HG02852 (cell line): ENCODE data around the gene CEND1.

Experiments used
- ATAC-seq: cut with Tn5 transposase; IDR thresholded peaks from one replicate; pipeline ENCODE4 v1.9.1; 2021; ENCODE audit warnings: mild to moderate bottlenecking, moderate library complexity; ENCODE audit not compliant: unreplicated experiment

The CEND1 gene

DNA sequence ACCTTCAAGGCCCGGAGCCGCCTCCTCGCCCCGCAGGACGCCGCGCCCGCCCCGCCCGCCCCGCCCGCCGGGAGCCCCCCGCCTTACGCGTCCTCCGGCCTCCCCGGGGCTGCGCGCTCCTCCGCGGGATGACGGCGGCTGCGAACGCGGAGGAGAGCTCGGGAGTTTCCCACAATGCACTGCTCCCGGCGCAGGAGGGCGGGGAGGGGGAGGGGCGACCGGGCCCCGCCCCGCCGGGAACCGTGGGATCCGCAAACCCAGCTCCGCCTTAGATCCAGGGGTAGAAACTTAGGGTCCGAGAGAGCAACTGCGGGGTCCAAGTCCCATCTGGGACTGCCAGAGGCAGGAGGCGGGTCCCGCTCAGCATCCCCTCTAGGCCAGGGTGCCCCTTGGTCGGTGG, at the start of gene CEND1:
CEND1 (minus strand) TSS at position 148 of the 400 bp plus-strand sequence. CDS start 1,514 bp downstream, outside the sequence.
- no peak for ATAC-seq

DNA sequence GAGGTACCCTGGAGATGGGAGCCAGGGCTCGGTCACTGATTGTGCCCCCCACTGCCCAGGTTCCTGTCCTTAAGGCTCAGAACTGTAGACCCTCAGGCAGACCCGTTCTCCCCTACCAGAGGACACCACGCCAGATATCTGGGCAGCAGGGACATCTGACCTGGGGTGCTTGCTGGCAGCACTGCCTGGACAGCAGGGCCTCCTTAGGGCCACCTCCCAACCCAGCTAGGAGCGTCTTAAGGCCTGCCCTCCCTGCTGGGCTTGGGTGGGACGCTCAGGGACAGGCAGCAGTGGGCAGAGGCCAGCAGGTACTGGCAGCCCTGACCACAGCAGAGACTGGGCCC, 49.4 kb upstream of the CEND1 start:
- no peak for ATAC-seq

DNA sequence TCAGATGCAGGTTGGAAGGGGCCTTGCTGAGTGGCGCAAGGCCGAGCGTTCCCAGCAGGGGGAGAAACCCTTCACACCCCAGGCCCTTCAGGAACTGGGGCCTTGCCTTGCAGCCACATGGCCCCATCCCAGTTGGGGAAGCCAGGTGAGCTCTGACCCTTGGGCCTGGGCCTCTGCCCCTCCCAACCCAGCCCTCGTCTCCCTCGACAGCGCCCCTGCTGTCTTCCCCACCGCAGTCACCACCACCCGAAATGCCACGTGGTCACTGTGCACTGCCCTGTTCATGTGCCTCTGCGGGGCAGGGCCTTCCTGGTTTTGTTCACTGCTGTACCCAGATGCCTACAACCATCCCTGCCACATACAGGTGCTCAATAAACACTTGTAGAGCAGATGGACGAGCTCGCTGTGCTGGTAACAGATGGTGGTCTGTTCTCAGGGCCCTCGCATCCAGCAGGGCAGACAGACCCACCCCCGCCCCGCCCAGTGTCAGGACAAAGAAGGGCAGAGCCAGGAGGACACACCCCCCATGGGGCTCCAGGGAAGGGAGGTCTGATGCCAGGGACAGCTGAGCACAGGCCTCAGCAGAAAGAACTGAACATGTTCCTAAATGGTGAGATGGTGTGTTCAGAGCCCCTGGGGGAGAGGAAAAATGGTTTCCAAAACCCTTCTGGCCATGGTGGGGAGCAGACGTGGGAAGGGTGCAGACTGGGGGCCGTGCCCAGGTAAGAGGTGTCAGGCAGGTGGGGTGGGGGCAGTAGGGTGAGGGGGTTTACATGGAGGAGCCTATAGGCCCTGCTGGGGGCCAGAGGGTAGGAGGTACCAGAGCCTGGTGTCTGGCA, 48.8 kb upstream of the CEND1 start:
- ATAC-seq: no peak

DNA sequence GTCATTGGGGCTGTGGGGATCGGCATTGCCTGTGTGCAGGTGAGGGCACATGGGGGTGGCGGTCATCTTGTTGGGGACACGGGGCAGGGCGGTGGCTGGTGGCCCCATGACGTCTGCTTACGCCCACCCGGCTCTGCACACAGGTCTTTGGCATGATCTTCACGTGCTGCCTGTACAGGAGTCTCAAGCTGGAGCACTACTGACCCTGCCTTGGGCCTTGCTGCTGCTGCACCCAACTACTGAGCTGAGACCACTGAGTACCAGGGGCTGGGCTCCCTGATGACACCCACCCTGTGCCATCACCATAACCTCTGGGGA, 48.1 kb upstream of the CEND1 start:
- ATAC-seq: no peak

DNA sequence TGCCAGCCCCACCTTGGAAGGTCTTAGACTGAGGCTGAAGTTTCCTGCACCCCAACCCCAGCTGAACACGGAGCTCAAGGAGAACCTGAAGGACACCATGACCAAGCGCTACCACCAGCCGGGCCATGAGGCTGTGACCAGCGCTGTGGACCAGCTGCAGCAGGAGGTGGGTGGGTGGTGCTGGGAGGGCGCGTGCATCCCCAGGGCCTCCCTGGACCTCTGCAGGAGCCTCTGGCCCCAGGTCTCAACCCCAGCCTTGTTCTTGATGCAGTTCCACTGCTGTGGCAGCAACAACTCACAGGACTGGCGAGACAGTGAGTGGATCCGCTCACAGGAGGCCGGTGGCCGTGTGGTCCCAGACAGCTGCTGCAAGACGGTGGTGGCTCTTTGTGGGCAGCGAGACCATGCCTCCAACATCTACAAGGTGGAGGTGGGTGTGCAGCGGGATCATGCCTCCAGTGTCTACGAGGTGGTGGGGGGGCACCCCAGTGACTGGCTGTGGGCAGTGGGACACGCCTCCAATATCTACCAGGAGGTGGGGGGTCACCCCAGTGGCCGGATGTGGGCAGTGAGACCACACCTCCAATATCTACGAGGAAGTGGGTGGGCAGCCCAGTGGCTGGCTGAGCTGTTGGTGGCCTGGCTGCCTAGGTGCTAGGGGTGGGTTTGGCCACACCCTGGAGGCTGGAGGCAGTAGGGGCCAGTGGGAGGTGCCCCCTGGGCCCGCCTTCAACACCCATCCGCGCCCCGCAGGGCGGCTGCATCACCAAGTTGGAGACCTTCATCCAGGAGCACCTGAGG, 47.5 kb upstream of the CEND1 start:
- ATAC-seq: no peak

DNA sequence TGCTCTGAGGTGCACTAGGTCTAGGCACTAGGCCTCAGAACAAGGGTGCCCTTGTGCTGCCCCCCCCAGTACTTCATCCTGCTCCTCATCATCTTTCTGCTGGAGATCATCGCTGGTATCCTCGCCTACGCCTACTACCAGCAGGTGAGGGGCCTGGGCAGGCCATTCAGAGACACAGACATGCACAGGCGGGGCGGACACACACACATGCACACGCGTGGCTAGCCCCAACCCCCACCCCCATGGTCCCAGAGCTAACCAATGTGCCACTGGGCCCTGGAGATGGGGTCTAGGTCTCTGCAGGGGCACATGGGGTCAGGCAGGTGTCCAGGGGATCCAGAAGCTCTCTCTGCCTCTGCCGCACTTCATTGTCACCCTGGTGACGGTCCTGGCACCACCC, 46.8 kb upstream of the CEND1 start:
- no peak for ATAC-seq

DNA sequence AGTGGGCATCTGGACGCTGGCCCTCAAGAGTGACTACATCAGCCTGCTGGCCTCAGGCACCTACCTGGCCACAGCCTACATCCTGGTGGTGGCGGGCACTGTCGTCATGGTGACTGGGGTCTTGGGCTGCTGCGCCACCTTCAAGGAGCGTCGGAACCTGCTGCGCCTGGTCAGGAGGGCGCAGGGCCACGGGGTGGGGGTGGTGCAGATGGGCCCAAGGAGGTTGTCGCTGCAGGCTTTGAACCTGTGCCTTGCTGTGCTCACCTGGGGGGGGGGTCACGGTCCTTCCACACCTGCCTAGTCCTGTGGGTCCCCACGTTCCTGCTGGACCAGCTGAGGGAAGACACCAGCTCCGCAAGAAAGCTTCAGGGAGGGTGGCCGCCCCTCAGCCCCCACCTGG, 46.4 kb upstream of the CEND1 start:
- no peak for ATAC-seq

DNA sequence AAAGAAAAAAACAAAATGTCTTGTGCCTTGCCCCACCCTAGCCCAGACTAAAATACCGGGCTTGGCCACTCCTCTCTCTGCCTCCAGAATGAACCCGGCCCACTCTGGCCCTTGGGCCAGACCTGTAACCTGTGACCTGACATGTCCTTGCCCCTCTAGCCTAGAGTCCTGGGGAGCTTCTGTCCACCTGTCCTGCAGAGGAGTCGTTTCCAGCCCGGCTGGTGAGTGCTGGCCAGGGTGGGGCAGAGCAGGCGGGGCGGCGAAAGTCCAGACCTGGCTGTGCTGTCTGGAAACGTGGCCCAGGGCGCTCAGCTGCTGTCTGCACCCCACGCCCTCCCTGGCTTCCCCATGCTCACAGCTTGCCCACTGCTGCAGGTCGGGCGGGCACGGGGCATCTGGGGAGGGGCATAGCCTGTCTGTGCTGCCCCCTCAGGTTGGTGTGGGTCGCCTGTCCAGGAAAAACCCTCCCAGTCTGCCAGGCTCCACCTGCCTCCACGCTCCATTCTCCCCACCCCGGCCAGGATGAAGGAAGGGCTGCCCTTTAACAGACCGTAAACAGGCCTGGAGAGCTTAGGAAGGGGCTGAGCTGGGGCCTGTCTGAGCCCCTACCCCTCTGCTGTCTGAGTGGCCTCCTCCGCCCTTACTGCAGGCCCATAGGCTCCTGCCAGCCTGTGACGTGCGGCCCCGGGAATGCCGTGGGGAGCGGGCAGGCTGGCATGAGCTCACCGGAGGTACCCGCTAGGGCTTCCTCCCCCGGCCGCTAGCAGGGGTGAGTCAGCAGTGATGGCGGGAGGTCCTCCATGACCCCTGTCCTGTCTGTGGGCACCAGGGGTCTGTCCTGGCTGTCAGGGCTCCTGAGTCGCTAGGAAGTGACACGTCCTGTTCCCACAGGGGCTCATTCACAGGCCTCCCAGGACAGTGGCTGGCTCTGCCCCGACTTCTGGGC, 44.8 kb upstream of the CEND1 start:
- ATAC-seq: no peak

DNA sequence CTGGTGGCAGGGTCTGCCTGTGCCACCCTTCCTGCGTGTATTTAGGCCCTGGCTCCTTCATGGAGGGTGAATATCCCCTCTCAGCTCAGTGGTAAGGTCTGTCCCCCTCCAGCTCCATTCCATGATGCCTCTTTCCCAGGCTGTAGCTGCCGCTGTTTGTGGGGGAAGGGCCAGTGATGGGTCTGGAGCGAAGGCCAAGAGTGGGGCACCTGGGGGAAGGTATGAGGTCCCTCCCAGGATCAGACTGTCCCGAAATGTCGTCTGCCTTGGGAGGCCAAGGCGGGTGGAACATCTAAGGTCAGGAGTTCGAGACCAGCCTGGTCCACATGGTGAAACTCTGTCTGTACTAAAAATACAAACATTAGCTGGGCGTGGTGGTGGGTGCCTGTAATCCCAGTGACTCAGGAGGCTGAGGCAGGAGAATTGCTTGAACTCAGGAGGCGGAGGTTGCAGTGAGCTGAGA, 44.0 kb upstream of the CEND1 start:
- ATAC-seq: no peak

DNA sequence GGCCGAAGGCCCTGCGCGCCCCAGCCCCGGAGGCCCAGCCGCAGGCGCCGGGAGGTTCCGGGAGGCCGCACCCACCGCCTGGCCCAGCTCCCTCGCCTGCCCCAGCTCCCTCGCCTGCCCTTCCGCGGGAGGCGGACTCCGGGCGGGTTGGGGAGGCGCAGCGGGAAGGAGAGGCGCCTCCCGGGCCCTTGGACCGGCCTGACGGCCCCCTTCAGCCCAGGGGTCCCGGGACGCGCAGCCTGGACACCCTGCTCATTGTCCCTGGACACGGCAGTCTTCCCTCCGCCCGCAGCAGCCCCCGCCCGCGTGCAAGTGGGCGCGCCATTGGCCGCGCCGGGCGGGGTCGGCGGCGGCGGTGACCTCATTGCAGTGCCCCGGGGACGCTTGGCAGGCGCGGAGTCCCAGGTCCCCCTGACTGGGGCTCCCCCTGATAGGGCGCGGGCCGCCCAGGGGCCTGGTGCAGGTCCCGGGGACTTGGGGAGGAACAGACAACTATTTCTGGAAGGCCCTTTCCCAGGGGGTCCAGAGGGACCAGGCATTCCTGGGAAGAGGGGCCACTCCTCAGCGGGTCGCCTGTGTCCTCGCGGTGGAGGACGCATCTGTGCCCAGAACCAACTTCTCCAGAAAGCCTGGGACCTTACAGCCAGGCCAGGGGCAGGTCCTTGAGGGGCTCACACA, 43.4 kb upstream of the CEND1 start:
- no peak for ATAC-seq

DNA sequence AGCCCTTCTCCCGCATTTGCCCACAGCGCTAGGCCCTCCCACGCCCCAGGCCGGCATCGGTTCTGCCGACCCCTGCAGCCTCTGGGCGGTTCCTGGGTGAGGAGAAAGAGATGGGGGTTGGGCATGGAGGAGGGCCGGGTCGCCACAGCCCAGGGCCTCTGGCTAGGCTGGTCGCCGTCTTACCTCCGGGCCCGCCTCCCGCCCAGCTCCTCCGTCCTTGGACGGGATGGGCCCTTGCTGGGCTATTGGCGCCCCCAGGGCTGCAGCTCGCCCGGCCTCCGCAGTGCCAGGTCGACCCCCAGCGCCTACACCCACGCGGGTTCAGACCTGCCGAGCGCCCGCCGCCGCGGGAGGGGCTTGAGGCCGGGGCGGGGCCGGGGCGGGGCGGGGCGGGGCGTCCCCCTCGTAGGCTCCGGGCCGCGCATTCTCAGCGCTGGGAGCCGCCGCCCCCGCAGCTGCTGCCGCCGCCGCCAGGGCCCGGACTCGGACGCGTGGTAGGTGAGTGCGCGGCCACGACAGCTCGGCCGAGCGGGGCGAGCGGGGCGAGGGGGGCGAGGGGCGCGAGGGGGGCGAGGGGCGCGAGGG, 42.7 kb upstream of the CEND1 start, which contains the start of gene CD151:
CD151 (plus strand) TSS at position 424 of the 585 bp plus-strand sequence. CDS start 3,118 bp downstream, outside the sequence.
- ATAC-seq: no peak

DNA sequence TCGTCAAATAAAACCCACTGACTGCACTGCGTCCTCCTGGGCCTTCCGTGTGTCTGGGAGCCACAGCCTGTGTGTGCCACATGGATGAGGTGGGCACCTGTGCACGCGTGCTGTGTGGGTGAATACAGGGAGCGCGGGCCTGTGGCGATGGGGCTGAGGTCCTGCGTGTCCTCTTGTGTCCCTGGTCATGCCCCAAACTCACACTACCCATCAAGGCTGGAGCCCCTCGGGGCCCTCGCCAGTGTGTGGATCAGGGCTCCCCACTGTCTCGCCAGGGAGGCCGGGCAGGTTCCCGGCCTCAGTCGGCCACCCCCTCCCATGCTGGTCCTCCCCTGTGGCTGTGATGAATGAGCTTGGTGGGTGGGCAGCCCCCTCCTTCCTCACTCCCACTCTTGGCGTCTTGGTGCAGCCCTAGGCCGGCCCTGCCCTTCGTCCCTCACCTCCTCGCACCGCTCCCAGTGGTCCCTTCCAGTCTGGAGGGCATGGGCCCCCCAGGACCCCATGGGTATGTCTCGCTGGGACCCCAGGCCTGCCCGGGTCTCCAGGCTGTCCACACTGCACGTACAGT, 42.2 kb upstream of the CEND1 start:
- no peak for ATAC-seq

DNA sequence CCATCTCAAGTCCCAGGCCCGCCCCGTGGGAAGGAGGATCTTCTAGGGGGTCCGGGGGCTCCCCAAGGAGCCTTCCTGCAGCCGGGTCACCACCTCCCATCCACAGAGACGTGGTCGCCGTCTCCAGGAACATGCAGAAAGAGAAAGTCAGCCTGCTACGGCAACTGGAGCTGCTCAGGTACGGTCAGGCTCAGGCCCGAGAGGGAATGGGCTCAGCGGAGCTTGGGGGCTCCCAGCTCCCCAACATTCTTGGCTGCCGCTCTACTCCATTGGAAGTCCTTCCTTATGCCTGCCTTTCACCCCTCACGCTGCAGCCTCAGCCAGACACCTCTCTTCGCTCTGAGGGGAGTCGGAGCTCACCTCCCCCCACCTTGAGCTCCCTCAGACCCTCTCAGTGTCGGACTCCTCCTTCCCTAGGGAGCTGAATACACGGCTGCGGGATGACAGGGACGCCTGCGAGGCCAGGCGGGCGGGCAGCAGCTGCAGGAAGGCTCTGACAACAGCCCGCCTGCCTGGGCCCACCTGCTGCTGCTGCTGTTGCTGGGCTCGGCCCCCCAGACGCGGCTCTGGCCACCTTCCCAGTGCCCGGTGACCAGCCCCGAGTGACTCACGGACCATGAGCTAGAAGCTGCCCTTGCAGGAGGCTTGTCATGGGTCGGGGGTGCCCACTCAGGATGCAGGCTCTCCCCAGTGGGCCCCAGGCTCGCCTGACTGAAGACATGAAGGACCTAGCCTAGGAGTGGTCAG, 41.4 kb upstream of the CEND1 start:
- no peak for ATAC-seq

DNA sequence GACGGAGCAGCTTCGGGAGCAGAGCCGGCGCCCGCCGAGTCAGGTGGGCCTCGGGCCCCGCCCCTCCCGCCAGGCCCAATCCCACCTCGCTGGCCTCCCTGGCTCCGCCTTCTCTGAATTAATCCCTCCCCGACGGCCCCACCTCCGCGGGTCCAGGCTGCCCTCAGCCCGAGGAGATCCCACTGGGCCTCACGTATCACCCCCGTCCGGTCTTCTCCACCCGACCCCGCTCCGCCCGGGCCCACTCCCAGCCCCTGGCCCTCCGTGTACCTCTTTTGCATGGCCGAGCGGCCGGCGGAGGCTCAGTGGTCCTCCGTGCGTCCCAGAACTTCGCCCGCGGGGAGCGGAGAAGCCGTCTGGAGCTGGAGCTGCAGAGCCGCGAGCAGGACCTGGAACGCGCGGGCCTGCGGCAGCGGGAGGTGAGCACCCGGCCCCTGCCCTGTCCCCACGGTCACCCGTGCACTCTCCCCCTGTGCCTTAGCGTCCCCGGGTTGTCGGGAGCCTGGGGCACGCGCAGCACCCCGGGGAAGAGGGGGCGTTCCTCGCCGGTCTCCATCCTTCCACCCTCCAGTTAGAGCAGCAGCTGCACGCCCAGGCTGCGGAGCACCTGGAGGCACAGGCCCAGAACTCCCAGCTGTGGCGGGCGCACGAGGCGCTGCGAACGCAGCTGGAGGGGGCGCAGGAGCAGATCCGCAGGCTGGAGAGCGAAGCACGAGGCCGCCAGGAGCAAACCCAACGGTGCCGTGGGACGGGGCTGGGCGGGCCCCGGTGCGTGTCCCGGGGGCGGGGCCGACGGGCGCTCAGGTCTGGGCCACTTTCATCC, 40.6 kb upstream of the CEND1 start:
- no peak for ATAC-seq

DNA sequence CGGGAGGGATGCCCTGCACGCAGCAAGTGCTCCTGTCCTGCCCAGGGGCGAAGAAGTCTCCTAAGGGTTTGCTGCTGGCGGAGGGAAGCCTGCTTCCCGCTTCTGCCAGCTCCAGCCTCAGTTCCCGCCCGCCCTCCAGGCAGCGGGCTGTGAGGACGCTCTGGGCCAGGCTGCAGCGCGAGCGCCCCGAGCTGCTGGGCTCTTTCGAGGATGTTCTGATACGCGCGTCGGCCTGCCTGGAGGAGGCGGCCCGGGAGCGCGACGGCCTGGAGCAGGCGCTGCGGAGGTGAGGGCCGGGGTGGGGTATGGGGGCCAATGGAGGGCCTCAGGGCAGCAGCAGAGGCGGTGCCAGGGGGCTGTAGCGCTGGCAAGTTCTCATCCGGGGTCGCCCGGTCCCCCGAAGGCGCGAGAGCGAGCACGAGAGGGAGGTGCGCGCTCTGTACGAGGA, 40.0 kb upstream of the CEND1 start:
- no peak for ATAC-seq

DNA sequence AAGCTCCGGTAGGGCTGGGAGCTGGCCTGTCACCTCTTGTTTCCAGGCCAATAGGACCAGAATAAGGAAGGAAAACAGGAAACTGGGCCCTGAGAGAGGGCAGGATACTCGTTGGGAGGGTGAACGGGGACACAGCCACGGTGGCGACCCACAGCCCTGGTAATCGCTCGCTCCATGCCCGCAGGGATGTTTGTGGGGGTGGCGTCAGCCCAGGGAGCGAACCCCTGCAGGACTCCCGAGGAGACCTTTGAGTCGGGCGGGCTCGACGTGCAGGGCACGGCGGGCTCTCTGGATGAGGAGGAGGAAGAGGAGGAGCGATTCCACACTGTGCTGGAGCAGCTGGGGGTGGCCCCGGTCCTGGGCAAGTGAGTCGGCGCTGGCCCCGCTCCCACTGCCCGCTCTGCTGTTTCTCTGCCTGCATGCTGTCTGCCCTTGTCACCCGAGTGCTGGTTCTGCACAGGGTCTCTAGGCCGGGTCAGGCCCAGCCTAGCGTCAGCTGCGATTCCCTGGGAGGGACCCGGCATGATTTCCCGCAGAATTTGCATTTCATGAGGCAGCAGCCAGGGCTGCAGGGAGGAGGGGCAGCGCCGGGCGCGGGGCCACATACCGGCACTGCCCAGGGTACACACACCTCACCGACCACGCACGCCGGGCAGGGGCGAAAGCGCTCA, 39.4 kb upstream of the CEND1 start:
- ATAC-seq: no peak

DNA sequence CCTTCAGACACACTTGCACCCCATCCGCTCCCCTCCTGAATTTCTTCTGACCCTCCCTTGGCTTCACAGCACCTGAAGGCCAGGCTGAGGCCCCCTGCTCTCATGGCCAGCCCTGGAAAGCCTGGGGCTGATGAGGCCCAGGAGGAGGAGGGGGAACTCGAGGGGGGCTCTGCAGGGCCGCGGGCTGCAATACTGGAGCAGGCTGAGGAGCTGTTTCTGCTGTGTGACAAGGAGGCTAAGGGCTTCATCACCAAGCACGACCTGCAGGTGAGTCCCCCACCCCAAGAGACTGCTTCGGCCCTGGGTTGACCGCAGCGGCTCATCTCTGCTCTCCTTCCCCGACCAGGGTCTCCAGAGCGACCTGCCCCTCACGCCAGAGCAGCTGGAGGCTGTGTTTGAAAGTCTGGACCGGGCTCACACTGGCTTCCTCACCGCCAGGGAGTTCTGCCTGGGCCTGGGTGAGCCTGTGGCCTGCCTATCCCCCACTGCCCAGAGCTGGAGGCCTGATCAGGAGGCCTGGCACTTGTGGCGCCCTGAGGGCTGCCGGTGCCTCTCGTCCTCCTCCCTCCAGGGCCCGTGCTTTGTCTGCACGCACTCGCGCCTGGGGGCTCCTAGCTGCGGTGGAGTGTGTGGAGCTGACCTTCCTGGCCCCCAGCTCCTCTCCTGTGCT, 38.8 kb upstream of the CEND1 start:
- ATAC-seq: no peak
